NB4 (cell line): ENCODE measurements around the gene ADORA1.

Source experiments
- CTCF ChIP-seq: IDR thresholded peaks from one replicate; pipeline ENCODE4 v1.5.1; 2012; ENCODE audit warnings: low read depth, low read length
- POLR2A ChIP-seq: IDR thresholded peaks from 2 replicates; pipeline ENCODE4 v1.6.1; 2011; ENCODE audit warnings: mild to moderate bottlenecking; ENCODE audit not compliant: insufficient read length; ENCODE audit errors: extremely low read depth

- TF ChIP-seq CTCF: no peak
- TF ChIP-seq POLR2A: no peak
These were observed 5.4 kb upstream of the ADORA1 start for GRCh38 chr1:203122159-203122558.
